OCI-LY1 (cell line): ENCODE measurements around the gene ZNF132.
"Not testable (repeated sequence)": the region's sequence is repeated elsewhere in the genome, so short reads cannot be mapped to it uniquely, and the experiment has no call there.

Experiments
- H2AFZ ChIP-seq: fragments of 200-600 bp; sonication (generic), shearing (Covaris generic); 2 replicates; pipeline ENCODE4 v1.6.0; 2014; ENCODE audit warnings: antibody characterized with exemption, mild to moderate bottlenecking, low read length
- H3F3A ChIP-seq: fragments of 200-600 bp; sonication (generic), shearing (Covaris generic); 2 replicates; pipeline ENCODE4 v1.6.0; 2014; ENCODE audit warnings: mild to moderate bottlenecking, antibody characterized with exemption, low read length, moderate library complexity; ENCODE audit not compliant: insufficient read depth
- H3K27ac ChIP-seq: fragments of 200-600 bp; sonication (generic); 2 replicates; pipeline ENCODE4 v1.5.1; 2014; ENCODE audit warnings: low read length, mixed run types, mild to moderate bottlenecking, low read depth; ENCODE audit not compliant: poor library complexity, severe bottlenecking
- H3K27me3 ChIP-seq: fragments of 200-600 bp; sonication (generic); 2 replicates; pipeline ENCODE4 v1.6.0; 2014; ENCODE audit warnings: antibody characterized with exemption, mild to moderate bottlenecking, low read length, moderate library complexity; ENCODE audit not compliant: insufficient read depth
- H3K36me3 ChIP-seq: fragments of 200-600 bp; sonication (generic); 2 replicates; pipeline ENCODE4 v1.6.1; 2014; ENCODE audit warnings: mild to moderate bottlenecking, antibody characterized with exemption, low read length, moderate library complexity, mixed read lengths; ENCODE audit not compliant: insufficient read depth
- H3K4me1 ChIP-seq: fragments of 200-600 bp; sonication (generic); 2 replicates; pipeline ENCODE4 v1.5.1; 2014; ENCODE audit warnings: mild to moderate bottlenecking, low read length, moderate library complexity; ENCODE audit not compliant: insufficient read depth, severe bottlenecking
- H3K4me2 ChIP-seq: fragments of 200-600 bp; sonication (generic), shearing (Covaris generic); 2 replicates; pipeline ENCODE4 v1.6.1; 2014; ENCODE audit warnings: low read length
- H3K4me3 ChIP-seq: fragments of 200-600 bp; sonication (generic); 2 replicates; pipeline ENCODE4 v1.5.1; 2014; ENCODE audit warnings: low read length, low read depth, mild to moderate bottlenecking, mixed read lengths; ENCODE audit not compliant: poor library complexity, severe bottlenecking
- H3K79me2 ChIP-seq: fragments of 200-600 bp; shearing (Covaris generic); 2 replicates; pipeline ENCODE4 v1.6.1; 2016; ENCODE audit warnings: mixed run types, low read length, mixed read lengths; ENCODE audit not compliant: insufficient read depth
- H3K9ac ChIP-seq: fragments of 200-600 bp; sonication (generic), shearing (Covaris generic); 2 replicates; pipeline ENCODE4 v1.6.1; 2014; ENCODE audit warnings: mild to moderate bottlenecking, low read length, mixed read lengths
- H3K9me2 ChIP-seq: fragments of 200-600 bp; sonication (generic), shearing (Covaris generic); 2 replicates; pipeline ENCODE4 v1.6.1; 2014; ENCODE audit warnings: low read depth, mild to moderate bottlenecking, low read length, mixed read lengths
- H3K9me3 ChIP-seq: fragments of 200-600 bp; shearing (Covaris generic); 2 replicates; pipeline ENCODE4 v1.6.1; 2014; ENCODE audit warnings: low read length, mixed read lengths
- H4K20me1 ChIP-seq: fragments of 200-600 bp; sonication (generic), shearing (Covaris generic); 2 replicates; pipeline ENCODE4 v1.6.0; 2016; ENCODE audit warnings: mild to moderate bottlenecking, low read length; ENCODE audit not compliant: insufficient read depth
- CTCF ChIP-seq: fragments of 200-600 bp; sonication (generic), shearing (Covaris generic); IDR thresholded peaks from 2 replicates; pipeline ENCODE4 v1.5.1; 2017; ENCODE audit warnings: mild to moderate bottlenecking, antibody characterized with exemption, low read length, moderate library complexity, mixed read lengths
- EZH2 ChIP-seq: fragments of 200-600 bp; sonication (generic), shearing (Covaris generic); IDR thresholded peaks from 2 replicates; pipeline ENCODE4 v1.8.0; 2017; ENCODE audit warnings: borderline replicate concordance, mixed run types, mild to moderate bottlenecking, antibody characterized with exemption, low read length, moderate library complexity, mixed read lengths

The ZNF132 gene

GRCh38 chr19:58406818-58407657 lies 32.9 kb downstream of the ZNF132 start:
- H3K4me1 ChIP-seq = peaks cover 27% of the 10 kb centered on the region
- no peak overlapping the region for H3K27ac ChIP-seq
- H2AFZ ChIP-seq = no peak overlapping the region
- TF ChIP-seq EZH2 = no peak
- TF ChIP-seq CTCF = no peak
- H3F3A ChIP-seq = 0 out of 2 replicates have a peak, but pooled peaks cover 5% of the 10 kb centered on the region
- no peaks in the 10 kb centered on the region for H3K9me2 ChIP-seq
- peak overlapping the region; percentile 90 for H3K4me3 ChIP-seq
- no peaks in the 10 kb centered on the region for H3K36me3 ChIP-seq
- no peaks in the 10 kb centered on the region for H3K27me3 ChIP-seq
- H3K79me2 ChIP-seq = no peaks in the 10 kb centered on the region
- peak overlapping the region; percentile 98 for H3K4me2 ChIP-seq
- peak overlapping the region; percentile 87 for H3K9ac ChIP-seq
- no peaks in the 10 kb centered on the region for H4K20me1 ChIP-seq
- H3K9me3 ChIP-seq = no peaks in the 10 kb centered on the region

GRCh38 chr19:58403920-58404478 lies 36.0 kb downstream of the ZNF132 start:
- H3K79me2 ChIP-seq = not testable (repeated sequence)

GRCh38 chr19:58401840-58402421 lies 38.0 kb downstream of the ZNF132 start:
- no peak overlapping the region for H2AFZ ChIP-seq

More at GRCh38 chr19:58403920-58404478, 36.0 kb downstream of the ZNF132 start:
- not testable (repeated sequence) for H3K9me2 ChIP-seq, H3K36me3 ChIP-seq, H3K9ac ChIP-seq, H3K4me2 ChIP-seq, H3K4me3 ChIP-seq, H4K20me1 ChIP-seq, H2AFZ ChIP-seq, H3K9me3 ChIP-seq, H3K27me3 ChIP-seq, H3K27ac ChIP-seq, H3F3A ChIP-seq
- peaks cover 28% of the 10 kb centered on the region for H3K4me1 ChIP-seq

More at GRCh38 chr19:58401840-58402421, 38.0 kb downstream of the ZNF132 start:
- no peaks in the 10 kb centered on the region; the same call in 1 of the 2 replicates for H3K36me3 ChIP-seq
- TF ChIP-seq CTCF (no peak), EZH2 (no peak)
- H4K20me1 ChIP-seq = no peaks in the 10 kb centered on the region
- H3K9me2 ChIP-seq = no peaks in the 10 kb centered on the region
- no peaks in the 10 kb centered on the region for H3K79me2 ChIP-seq
- H3K27me3 ChIP-seq = no peaks in the 10 kb centered on the region
- H3K4me3 ChIP-seq = peak overlapping the region; percentile 66
- peak overlapping the region; percentile 68 for H3K9ac ChIP-seq
- H3F3A ChIP-seq = 0 out of 2 replicates have a peak, but pooled peaks cover 5% of the 10 kb centered on the region
- peak overlapping the region; percentile 85 for H3K4me2 ChIP-seq
- peak overlapping the region; percentile 25 for H3K27ac ChIP-seq
- no peaks in the 10 kb centered on the region for H3K9me3 ChIP-seq
- peaks cover 19% of the 10 kb centered on the region for H3K4me1 ChIP-seq
